GM21619 (cell line): ENCODE measurements around the gene LRP6.
"Not testable (repeated sequence)": the region's sequence is repeated elsewhere in the genome, so short reads cannot be mapped to it uniquely, and the experiment has no call there.

ENCODE experiments used
- ATAC-seq: cut with Tn5 transposase; IDR thresholded peaks from one replicate; pipeline ENCODE4 v1.9.1; 2021; ENCODE audit not compliant: unreplicated experiment

The LRP6 gene

GRCh38 chr12:12182703-12183365 lies 84.0 kb downstream of the LRP6 start:
- ATAC-seq: no peak

GRCh38 chr12:12181511-12181910 lies 85.3 kb downstream of the LRP6 start:
- ATAC-seq: no peak

- no peak for ATAC-seq
Measured at GRCh38 chr12:12180575-12180974, 86.3 kb downstream of the LRP6 start.

- no peak for ATAC-seq
Measured at GRCh38 chr12:12180136-12180535, 86.7 kb downstream of the LRP6 start.

- no peak for ATAC-seq
Measured at GRCh38 chr12:12178559-12178958, 88.3 kb downstream of the LRP6 start.

- no peak for ATAC-seq
Measured at GRCh38 chr12:12176402-12176801, 90.4 kb downstream of the LRP6 start.

- ATAC-seq: peak; percentile 74
Measured at GRCh38 chr12:12171991-12172511, 94.8 kb downstream of the LRP6 start.

- no peak for ATAC-seq
Measured at GRCh38 chr12:12167847-12168246, 99.0 kb downstream of the LRP6 start.

GRCh38 chr12:12166751-12167150 lies 100.1 kb downstream of the LRP6 start:
- ATAC-seq: no peak

- ATAC-seq: no peak
Measured at GRCh38 chr12:12159988-12160387, 106.9 kb downstream of the LRP6 start.

GRCh38 chr12:12158858-12159257 lies 108.0 kb downstream of the LRP6 start:
- ATAC-seq: no peak

GRCh38 chr12:12157424-12157823 lies 109.4 kb downstream of the LRP6 start:
- ATAC-seq: no peak

GRCh38 chr12:12156828-12157227 lies 110.0 kb downstream of the LRP6 start:
- ATAC-seq: no peak

GRCh38 chr12:12156116-12156515 lies 110.7 kb downstream of the LRP6 start:
- ATAC-seq: no peak

GRCh38 chr12:12153596-12153995 lies 113.2 kb downstream of the LRP6 start:
- no peak for ATAC-seq

- ATAC-seq: no peak
Measured at GRCh38 chr12:12147111-12147510, 119.7 kb downstream of the LRP6 start.

- ATAC-seq: not testable (repeated sequence)
Measured at GRCh38 chr12:12144531-12144930, 122.3 kb downstream of the LRP6 start.

GRCh38 chr12:12141000-12141399 lies 125.8 kb downstream of the LRP6 start:
- ATAC-seq: no peak

GRCh38 chr12:12138203-12139154 lies 128.4 kb downstream of the LRP6 start:
- ATAC-seq: no peak

- ATAC-seq: no peak
Measured at GRCh38 chr12:12133785-12134184, 133.1 kb downstream of the LRP6 start.

GRCh38 chr12:12133259-12133658 lies 133.6 kb downstream of the LRP6 start:
- no peak for ATAC-seq

- ATAC-seq: no peak
Measured at GRCh38 chr12:12128670-12129069, 138.2 kb downstream of the LRP6 start.
